GM12878 (cell line): ENCODE data around the gene HOXD11. TPM values are rescaled to one million over a fixed set of nuclear protein-coding genes. Genes with fewer than 3 reads are reported as not detected.

ENCODE experiments used
- ATAC-seq: fragments of 200-7000 bp; cut with Tn5 transposase; 3 replicates; pipeline ENCODE4 v1.9.1; 2020; ENCODE audit warnings: mild to moderate bottlenecking, moderate library complexity
- BruUV-seq: library from RNA; stranded (reverse); fragments of 400-500 nt; replicated peaks from 2 replicates; lab custom pipeline; 2021; lab: Mats Ljungman, UMichigan
- CTCF ChIA-PET: fragments of 300-600 bp; sonication (Branson Sonifier 250); formaldehyde crosslinking; extraction: SDS; loops from one replicate; lab custom pipeline; 2021; ENCODE audit warnings: inconsistent platforms; lab: Yijun Ruan, JAX
- POLR2A ChIA-PET: fragments of 350-600 bp; formaldehyde crosslinking; extraction: SDS; loops from one replicate; lab custom pipeline; 2021; ENCODE audit warnings: inconsistent platforms; lab: Charles Lee
- RAD21 ChIA-PET: fragments of 300-600 bp; sonication (Branson Sonifier 250); formaldehyde crosslinking; loops from one replicate; lab custom pipeline; 2023; ENCODE audit warnings: antibody characterized with exemption; ENCODE audit not compliant: unreplicated experiment; lab: Charles Lee
- SMC1A ChIA-PET: fragments of 300-600 bp; sonication (Branson Sonifier 250); formaldehyde crosslinking; loops from one replicate; lab custom pipeline; 2023; ENCODE audit not compliant: unreplicated experiment, uncharacterized antibody; lab: Charles Lee
- DNase-seq: peaks from one replicate; pipeline ENCODE4 v3.0.0-alpha.2; 2011; ENCODE audit warnings: low read depth, low spot score
- FAIRE-seq: peaks from 3 replicates; lab custom pipeline; 2011; peaks lifted over from hg19 to GRCh38; lab: Jason Lieb, UNC
- H2AFZ ChIP-seq: 2 replicates; pipeline ENCODE4 v1.6.0; 2011; ENCODE audit warnings: low read depth, low read length, control low read depth; ENCODE audit not compliant: control insufficient read depth
- H3K27ac ChIP-seq: 2 replicates; pipeline ENCODE4 v1.5.1; 2011; ENCODE audit warnings: control low read depth; ENCODE audit not compliant: control insufficient read depth, insufficient read depth
- H3K27me3 ChIP-seq, 2 experiments: replicated peaks in 1 of 2; 2 replicates each; pipeline versions ENCODE4 v1.6.0 to v1.6.1; 2011; ENCODE audit warnings: low read length in 1 of 2; ENCODE audit not compliant: control insufficient read depth in 2 of 2, insufficient read depth in 2 of 2
- H3K36me3 ChIP-seq, 2 experiments: 2 replicates each; pipeline ENCODE4 v1.5.1; 2011; ENCODE audit warnings: low read length in 1 of 2; ENCODE audit not compliant: control insufficient read depth in 2 of 2, insufficient read depth in 2 of 2
- H3K4me1 ChIP-seq: 2 replicates; pipeline ENCODE4 v1.6.1; 2011; ENCODE audit warnings: mild to moderate bottlenecking, low read length, moderate library complexity, mixed read lengths; ENCODE audit not compliant: control insufficient read depth, insufficient read depth
- H3K4me2 ChIP-seq: 2 replicates; pipeline ENCODE4 v1.6.0; 2011; ENCODE audit warnings: control low read depth; ENCODE audit not compliant: control insufficient read depth, insufficient read depth
- H3K4me3 ChIP-seq: fragments of 200-600 bp; sonication (generic); 2 replicates; pipeline ENCODE4 v1.5.1; 2016
- H3K79me2 ChIP-seq: 2 replicates; pipeline ENCODE4 v1.6.0; 2011; ENCODE audit warnings: low read length; ENCODE audit not compliant: control insufficient read depth, insufficient read depth
- H3K9ac ChIP-seq: 2 replicates; pipeline ENCODE4 v1.8.0; 2011; ENCODE audit warnings: low read length, control low read depth, mixed read lengths; ENCODE audit not compliant: control insufficient read depth, insufficient read depth
- H3K9me3 ChIP-seq: replicated peaks from 3 replicates; pipeline ENCODE4 v1.5.1; 2011; ENCODE audit warnings: mild to moderate bottlenecking, low read length; ENCODE audit not compliant: control insufficient read depth, insufficient read depth
- H4K20me1 ChIP-seq: 2 replicates; pipeline ENCODE4 v1.6.0; 2011; ENCODE audit not compliant: control insufficient read depth, insufficient read depth
- BMI1 ChIP-seq: fragments of 450-650 bp; IDR thresholded peaks from 2 replicates; pipeline ENCODE4 v1.6.1; 2016; ENCODE audit warnings: mild to moderate bottlenecking, moderate library complexity, borderline replicate concordance
- CHD4 ChIP-seq: fragments of 200-600 bp; sonication (generic); IDR thresholded peaks from 2 replicates; pipeline ENCODE4 v1.6.1; 2016; ENCODE audit warnings: mild to moderate bottlenecking
- CREM ChIP-seq: IDR thresholded peaks from 2 replicates; pipeline ENCODE4 v1.6.1; 2014; ENCODE audit warnings: antibody characterized with exemption, low read depth
- IKZF2 ChIP-seq, 2 experiments: fragments of 450-650 bp; IDR thresholded peaks; 2 replicates each; pipeline ENCODE4 v1.6.1; 2017; ENCODE audit warnings: mild to moderate bottlenecking in 2 of 2, moderate library complexity in 2 of 2
- JUNB ChIP-seq: IDR thresholded peaks from 2 replicates; pipeline ENCODE4 v1.6.1; 2016; ENCODE audit warnings: antibody characterized with exemption, mild to moderate bottlenecking
- RAD21 ChIP-seq: IDR thresholded peaks from 2 replicates; pipeline ENCODE4 v1.6.1; 2011; ENCODE audit warnings: mild to moderate bottlenecking, low read depth, low read length, moderate library complexity; ENCODE audit not compliant: insufficient read depth
- RAD51 ChIP-seq: fragments of 450-650 bp; IDR thresholded peaks from 2 replicates; pipeline ENCODE4 v1.6.1; 2016; ENCODE audit warnings: moderate library complexity, mild to moderate bottlenecking, inconsistent platforms
- SIX5 ChIP-seq: IDR thresholded peaks from 2 replicates; pipeline ENCODE4 v1.6.1; 2011; ENCODE audit warnings: mild to moderate bottlenecking, low read depth, low read length, moderate library complexity; ENCODE audit not compliant: severe bottlenecking
- SMC3 ChIP-seq: IDR thresholded peaks from 2 replicates; pipeline ENCODE4 v1.6.1; 2011; ENCODE audit warnings: low read length, improper control_type of control experiment, borderline replicate concordance
- WGBS: methylation state at CpG from one replicate; pipeline ENCODE4 v1.1.6; 2016; ENCODE audit warnings: low lambda C conversion rate; ENCODE audit not compliant: insufficient replicate concordance, insufficient coverage; ENCODE audit errors: missing lambda C conversion rate; 5-methylcytosine and 5-hydroxymethylcytosine counted together
- in situ Hi-C: fragments of 300-500 bp; cut with MboI; formaldehyde crosslinking; loops from 9 replicates; pipeline ENCODE4 v1.14.3; 2018; ENCODE audit warnings: mixed read lengths
- intact Hi-C: fragments of 100-400 bp; cut with micrococcal nuclease; formaldehyde crosslinking; loops from one replicate; pipeline ENCODE4 v1.14.2; 2022; ENCODE audit not compliant: unreplicated experiment
- polyA plus RNA-seq, 11 experiments: library from polyadenylated mRNA; depleted of rRNA in 4 of 11; unstranded in 6 of 11; stranded (reverse) in 5 of 11; fragments of >200 nt; fragmentation: Nextera tagmentation in 4 of 11; fragmentation: Illumina TruSeq in 1 of 11; extraction: Ambion mirVana in 4 of 11; extraction: Trizol in 1 of 11; gene quantifications; 1 replicate in 1 of 11; 2 replicates in 10 of 11; pipeline versions ENCODE4 v1.2.1 to v1.2.3, GENCODE V29; 2011 to 2016; ENCODE audit warnings: inconsistent platforms in 2 of 11, missing spikeins in 2 of 11, low read depth in 1 of 11
- total RNA-seq, 4 experiments: library from RNA; depleted of rRNA in 3 of 4; stranded (reverse); fragments of >200 nt in 3 of 4; fragmentation: Illumina TruSeq in 1 of 4; extraction: Trizol in 1 of 4; gene quantifications; 2 replicates each; pipeline versions ENCODE4 v1.2.1 to v1.2.3, GENCODE V29; 2013 to 2021

HOXD11 gene
- total and polyA plus RNA-seq, 10 of the 15 experiments (the other 5 are each of a cell fraction or from before 2014, with no cell fraction given), result not detected

DNA sequence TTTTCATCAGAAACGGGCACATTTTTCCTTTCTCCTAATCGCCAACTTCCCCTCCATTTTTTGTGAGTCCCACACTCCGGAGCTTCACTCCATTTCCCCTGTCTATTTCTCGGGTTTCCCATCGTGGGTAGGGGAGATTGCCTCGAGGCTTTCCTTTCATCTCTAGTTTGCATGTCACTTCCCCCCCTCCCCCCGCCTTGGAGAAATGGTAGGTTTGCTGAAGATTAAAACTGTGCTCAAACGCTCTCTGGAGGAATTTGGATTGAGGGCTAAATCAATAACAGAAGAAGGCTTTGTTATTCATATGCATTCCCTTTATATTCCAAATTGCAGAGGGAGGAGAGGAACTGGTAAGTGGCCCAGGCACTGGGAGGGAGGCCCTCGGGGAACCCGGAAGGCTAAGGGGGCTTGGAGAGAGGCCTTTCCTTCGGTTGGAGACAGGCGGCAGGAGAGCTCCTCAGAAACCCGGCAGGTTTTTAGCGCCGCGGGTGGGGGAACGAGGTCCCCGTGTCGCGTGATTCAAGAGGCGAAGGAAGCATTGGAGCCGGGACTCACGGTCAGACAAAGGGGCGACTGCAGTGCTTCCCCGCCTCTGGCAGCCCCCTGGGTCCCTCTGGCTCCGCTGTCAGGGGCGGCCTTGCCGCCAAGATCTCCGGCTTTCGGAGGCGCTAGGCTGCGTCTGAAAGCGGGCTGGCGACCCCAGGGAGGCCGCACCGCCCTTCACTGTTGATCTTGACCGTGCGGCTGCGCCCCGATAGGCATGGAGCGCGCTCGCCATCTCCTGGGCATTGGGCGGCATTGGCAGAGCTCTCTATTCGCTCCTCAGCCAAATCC lies 9.9 kb upstream of the HOXD11 start (continued):
- TF ChIP-seq SMC3, result peak; percentile 66
- 0 out of 2 replicates have a peak, but pooled peaks have one; percentile 9 for TF ChIP-seq BMI1
- TF ChIP-seq JUNB, result no peak
- TF ChIP-seq RAD21, result peak; percentile 82

DNA sequence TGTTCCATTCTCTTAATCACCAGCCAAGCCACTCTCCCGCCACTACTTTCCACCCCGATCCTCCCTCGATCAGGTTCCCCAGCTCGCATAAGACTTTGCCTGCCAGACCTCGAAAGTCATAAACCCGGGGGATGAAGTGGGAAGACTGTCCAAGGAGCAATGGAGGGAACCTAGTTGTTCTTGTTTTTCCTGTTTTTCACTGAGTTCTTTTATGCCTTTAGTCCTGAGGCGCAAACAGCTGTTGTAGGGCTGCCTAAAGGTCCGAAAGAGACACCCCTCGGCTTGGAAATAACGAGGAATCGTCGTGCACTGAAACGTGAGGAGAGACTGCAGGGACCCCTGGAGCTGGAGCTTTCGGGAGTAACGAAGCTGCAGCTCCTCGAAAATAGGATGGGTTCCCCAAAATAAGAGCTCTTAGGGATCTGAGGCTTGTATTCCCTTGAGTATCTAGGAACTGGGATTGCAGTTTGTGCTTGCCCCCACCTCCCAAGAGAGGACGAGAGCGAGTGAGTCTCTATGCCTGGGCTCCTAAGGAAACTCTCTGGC lies 9.2 kb upstream of the HOXD11 start:
- in situ Hi-C loops, result loop anchor here (5.0 kb wide), 2 partner anchors 411 to 731 kb away; no protein-coding TSS in a partner anchor
- POLR2A ChIA-PET, result no interaction called here
- BruUV-seq, result no TSS peak
- H2AFZ ChIP-seq, result no peak overlapping the region
- H3K27me3 ChIP-seq, result peaks cover 14 to 34% of the 10 kb centered on the region in 2 experiments
- H3K36me3 ChIP-seq, result no peaks in the 10 kb centered on the region
- H3K9ac ChIP-seq, result no peak overlapping the region
- H3K9me3 ChIP-seq, result no peaks in the 10 kb centered on the region; the same call in 2 of the 3 replicates
- FAIRE-seq, result no peak
- no peaks in the 10 kb centered on the region for H3K79me2 ChIP-seq
- H3K4me3 ChIP-seq, result no peak overlapping the region
- no peak for TF ChIP-seq IKZF2 (IDR thresholded peaks at IDR 0.05)
- TF ChIP-seq CHD4, result no peak
- no peak for TF ChIP-seq SIX5
- TF ChIP-seq CREM, result no peak
- no peak for TF ChIP-seq RAD51
- TF ChIP-seq, all 136 proteins: peak for 0
- 10% methylated on average over 18 of the region's 18 CpGs for WGBS
- DNase-seq, result no peak
- ATAC-seq, result no peak
- intact Hi-C loops, result loop anchor here (1.0 to 2.0 kb wide), 5 partner anchors 408 to 847 kb away; no protein-coding TSS in a partner anchor
- ChIA-PET CTCF (interaction anchor here (0.6 to 3.7 kb wide), 17 partner anchors 9 to 1034 kb away, joined by 3 to 83 read pairs (median 4); no protein-coding TSS in a partner anchor), RAD21 (interaction anchor here (0.6 to 3.0 kb wide), 6 partner anchors 408 to 894 kb away, joined by 3 to 50 read pairs (median 4); no protein-coding TSS in a partner anchor), SMC1A (interaction anchor here (0.8 to 4.7 kb wide), 4 partner anchors 9 to 846 kb away, joined by 3 to 56 read pairs (median 6); no protein-coding TSS in a partner anchor)
- Histone ChIP-seq H3K4me1 (peaks cover 3% of the 10 kb centered on the region; the same call in 1 of the 2 replicates), H3K4me2 (peak overlapping the region; percentile 87; the same call in 1 of the 2 replicates), H3K27ac (no peak overlapping the region), H4K20me1 (no peaks in the 10 kb centered on the region)
